ENCODE data around the gene ADGRD1.

Gene ADGRD1

DNA sequence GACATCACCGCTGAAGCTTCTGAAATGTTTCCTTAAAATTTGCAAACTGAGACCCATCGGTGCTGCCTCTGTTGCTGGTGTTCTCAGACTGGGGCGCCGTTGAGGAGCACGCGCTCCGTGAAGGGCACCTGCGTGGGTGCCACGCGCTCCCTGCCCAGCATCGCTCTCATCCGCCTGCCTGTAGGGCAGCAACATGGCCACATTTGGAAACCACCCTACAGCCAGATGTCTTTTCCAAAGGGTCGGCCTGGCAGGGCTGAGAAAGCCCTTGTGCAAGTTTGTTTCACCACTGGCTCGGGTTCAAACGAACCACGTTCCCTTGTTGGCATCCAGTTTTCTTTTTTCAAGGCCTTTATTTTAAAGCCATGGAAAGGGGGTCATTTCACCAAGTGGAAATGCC, 13.9 kb downstream of the ADGRD1 start:
- no peak for DNase-seq

DNA sequence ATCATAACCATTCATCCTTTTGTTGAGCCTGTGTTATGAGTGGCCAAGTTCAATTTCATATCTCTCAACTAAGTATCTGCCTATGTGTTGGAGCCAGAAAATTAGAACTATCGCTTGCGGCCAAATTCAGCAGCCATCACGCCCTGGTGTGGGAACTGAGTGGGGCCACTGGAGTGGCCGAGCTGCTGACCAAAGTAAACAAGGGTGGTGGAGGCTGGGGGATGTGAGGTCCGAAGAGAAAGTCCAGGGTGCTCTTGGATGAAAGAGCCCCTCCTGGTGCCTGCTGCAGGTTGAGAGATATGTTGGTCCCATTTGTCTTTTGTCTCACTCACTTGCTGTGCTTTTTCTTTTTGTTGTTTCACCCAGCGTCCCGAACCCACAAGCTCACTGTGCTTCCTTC, 14.9 kb downstream of the ADGRD1 start:
- DNase-seq, result no peak

DNA sequence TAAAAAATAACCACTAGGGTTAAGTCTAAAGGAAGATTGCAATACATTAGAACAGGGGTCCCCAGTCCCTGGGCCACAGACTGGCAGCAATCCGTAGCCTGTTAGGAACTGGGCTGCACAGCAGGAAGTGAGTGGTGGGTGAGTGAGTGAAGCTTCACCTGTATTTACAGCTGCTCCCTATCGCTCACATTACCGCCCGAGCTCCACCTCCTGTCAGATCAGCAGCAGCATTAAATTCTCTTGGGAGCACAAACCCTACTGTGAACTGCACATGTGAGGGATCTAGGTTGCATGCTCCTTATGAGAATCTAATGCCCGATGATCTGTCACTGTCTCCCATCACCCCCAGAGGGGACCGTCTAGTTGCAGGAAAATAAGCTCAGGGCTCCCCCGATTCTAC, 15.5 kb downstream of the ADGRD1 start:
- DNase-seq, result no peak

DNA sequence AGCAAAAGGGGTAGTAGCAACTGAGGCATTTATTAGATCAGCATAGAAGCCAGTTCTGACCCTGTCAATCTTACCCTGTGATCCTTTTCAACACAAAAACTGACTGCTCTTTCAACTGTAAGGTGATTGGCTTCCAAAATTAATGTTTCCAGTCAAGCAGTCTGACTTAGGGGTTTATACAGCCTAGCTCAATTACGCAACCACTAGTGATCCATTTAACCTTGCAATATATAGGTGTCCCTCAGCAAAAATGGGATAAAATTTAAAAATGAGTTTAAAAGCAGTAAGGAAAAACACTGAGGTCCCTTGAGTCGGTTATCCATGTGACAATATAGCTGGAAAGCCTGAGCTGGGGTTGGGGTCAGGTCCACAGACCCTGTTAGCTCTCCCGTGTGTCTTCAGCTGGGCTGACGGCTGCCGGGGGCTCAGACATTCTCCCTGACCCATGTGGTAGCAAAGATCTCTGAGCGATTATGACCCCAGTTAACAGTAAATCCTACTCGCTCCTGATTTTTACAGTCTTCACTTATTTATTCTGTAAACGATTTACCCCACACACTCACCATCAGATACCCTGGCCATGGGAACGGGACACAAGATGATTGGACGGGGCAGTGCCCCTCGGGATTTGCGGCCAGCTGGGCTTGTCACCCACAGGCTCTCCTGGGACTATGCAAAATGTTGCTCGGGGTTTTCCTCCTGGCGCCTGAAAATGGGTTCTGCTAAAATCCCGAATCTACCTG, 16.6 kb downstream of the ADGRD1 start:
- DNase-seq, result no peak

DNA sequence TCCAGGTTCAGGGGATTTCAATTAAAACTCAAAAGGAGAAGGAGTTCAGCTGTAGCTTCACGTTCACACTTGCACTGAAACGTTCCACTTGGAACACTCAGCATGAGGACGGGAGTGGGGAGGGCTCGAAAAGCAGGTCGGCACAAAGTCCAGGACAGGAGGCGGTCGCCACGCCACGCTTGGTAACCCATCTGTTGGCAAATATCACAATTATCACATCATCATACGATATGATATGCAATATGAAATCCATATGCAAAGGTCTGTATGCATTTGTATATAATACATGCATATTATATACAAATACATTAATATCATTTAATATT, 17.2 kb downstream of the ADGRD1 start:
- no peak for DNase-seq

DNA sequence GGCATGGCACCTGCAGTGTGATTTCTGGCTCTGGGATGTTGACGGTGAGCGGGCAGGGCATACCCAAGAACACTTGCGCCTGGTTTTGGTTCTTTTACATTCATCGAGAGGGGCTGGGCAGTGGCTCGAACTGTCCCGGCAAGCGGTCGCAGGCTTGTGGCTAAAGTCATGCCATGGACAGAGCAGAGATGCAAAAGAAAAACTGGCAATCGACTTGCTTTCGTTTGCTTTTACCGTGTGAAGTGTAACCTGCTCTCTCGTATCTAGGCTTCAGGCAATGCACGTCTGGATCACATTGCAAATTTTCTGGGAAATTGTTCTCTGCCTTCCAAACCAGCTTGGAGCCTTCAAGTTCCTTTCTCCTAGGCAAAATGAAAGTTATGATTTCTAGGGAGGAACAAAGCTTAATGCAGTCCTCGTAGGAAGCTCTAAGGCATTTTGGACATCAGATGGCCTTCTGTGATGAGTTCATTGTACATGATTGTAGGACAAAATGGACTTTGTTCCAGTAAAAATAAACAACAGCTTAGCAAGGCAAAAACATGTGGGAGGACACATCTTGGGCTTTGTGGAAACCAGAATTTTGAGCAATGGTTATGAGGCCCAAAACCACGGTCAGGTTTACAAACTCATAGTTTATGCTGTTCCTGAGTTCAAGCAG, 18.3 kb downstream of the ADGRD1 start:
- no peak for DNase-seq

DNA sequence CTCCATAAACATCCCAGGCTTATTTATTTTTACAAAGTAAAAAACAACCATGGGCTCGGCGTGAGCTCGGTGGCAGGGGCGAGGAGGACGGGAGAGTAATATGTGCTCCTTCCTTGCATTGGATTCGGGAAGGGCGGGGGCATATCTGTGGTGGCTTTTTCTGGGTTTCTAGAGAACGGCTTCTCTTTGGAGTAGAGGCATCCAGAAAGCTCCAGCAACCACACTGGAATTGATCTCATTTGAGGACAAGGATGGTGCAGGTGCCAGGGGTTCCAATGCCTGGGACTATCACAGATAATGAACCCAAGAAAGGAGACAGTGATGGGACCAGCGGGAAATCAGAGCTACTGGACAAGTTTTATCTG, 18.9 kb downstream of the ADGRD1 start:
- no peak for DNase-seq

DNA sequence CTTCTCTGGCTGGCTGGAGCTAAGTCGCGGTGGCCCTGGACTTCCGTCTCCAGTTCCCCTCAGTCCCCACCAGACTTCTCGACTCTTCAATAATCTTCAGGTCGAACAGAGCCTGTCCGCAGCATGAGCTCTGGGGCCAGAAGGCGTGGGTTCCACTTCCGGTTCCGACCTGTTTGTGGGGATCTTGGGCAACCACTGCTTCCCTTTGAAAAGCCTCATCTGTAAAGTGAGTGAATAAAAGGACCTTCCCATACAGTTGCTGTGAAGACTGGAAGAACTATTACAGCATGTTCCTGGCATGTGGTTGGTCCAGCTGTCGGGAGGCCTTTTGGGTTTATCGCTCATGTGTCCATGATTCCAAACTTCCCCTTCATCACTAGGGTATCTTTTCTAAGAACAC, 19.4 kb downstream of the ADGRD1 start:
- DNase-seq, result no peak

DNA sequence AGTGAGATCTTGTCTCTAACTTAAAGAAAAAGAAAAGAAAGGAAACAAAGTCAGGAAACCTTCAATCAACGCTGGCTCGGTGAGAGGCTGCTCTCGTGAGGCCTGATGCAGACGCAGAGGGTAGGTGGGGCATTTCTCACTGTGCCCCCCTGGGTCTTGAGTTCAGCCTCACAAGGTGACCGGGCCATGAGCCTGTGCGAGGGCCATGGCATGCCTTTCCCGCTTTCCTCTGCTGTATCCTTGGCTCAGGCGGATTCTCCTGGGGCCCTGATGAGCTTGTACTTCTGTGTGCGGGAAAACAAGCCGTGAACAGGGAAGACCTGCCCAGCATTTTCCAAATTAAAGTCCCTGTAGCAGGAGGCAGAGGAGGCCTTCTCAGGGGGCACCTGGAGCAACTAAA, 20.2 kb downstream of the ADGRD1 start:
- no peak for DNase-seq

DNA sequence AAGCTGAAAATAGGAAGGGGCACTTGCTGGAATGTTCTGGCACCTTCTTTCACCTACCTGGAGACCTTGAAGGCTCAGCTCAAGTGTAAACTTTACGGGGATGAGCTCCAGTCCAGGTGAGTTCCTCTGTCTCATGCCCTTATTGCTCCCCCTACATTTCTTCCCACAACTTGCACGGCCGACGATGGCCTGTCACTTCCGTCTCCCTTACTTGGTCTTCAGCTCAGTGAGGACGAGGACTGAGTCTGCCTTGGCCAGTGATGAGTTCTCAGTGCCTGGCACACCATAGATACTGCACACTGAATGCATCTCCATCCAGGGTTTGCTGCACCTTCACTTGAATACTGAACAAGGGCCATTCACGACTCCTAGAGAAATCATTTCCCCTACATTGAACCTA, 21.4 kb downstream of the ADGRD1 start:
- DNase-seq, result no peak

DNA sequence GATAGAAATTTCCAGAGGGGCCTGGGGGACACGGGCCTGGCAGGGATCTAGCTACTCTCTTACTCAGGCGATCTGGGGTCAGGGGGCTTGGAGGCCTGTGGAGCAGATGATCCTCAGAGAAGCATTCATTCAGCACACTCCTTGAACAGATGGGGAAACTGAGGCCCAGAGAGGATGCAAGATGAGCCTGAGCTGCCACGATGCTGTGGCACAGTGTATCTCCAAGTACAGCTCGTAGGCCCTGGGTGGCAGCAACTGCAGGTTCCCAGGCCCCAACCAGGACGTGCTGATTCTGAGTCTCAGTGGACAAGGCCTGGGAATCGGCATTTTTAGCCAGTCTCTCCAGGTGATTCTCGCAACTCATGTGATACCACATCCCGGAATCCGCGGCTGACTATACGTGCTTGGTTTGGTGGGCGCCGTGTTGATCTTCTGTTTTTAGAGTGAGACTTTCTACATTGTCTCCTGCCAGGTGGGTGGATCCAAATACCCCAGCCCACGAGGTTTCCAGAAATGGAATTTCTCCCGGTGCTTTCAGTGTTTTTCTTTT, 22.5 kb downstream of the ADGRD1 start:
- DNase-seq, result no peak

DNA sequence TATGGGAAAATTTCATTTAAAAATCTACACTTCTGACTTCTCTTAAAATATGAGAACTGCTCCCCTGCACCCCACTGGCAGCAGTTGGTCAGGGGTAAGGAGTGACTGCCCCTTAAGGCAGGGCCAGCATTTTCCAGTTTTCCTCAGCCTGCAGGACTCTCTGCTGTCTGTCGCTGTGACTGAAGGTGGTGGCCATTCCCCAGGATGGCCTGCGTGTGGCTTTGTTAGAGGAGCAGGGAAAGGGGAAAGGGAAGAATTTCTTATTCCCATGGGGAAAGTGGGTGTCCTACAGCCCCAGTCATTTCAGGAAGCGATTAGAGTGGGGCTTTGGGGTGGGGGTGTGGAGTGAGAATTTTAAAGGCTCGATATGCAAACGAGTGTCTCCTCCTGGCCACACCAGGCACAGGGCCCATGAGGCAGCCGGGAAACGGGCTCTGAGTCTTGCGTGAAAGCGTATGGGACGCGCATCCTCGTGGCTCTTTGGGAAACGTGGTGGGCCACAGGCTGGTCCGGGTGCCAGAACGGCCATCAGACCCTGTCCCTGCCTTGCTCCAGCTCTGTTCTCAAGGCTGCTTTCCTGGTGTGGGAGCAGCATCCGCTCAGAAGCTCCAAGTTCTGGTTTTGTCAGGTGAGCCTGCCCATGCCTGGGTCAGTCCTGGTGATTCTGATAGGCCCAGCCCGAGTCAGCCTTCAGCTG, 23.5 kb downstream of the ADGRD1 start:
- DNase-seq, result no peak

DNA sequence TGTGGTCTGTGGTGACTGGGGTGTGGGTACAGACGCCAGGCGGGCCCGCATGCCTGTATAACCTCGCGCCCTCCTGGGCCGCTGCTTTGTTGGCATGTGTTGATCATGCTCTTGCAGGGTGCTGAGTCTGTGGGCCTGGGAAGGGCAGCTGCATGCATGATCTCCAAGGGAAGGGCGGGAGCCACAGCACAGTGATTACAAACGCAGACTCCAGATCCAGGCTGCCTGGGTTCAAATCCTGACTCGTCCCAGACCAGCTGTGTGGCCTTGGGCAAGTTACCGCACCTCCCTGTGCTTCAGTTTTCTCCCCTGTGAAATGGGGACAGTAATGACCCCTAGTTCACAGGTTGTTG, 24.0 kb downstream of the ADGRD1 start:
- no peak for DNase-seq

DNA sequence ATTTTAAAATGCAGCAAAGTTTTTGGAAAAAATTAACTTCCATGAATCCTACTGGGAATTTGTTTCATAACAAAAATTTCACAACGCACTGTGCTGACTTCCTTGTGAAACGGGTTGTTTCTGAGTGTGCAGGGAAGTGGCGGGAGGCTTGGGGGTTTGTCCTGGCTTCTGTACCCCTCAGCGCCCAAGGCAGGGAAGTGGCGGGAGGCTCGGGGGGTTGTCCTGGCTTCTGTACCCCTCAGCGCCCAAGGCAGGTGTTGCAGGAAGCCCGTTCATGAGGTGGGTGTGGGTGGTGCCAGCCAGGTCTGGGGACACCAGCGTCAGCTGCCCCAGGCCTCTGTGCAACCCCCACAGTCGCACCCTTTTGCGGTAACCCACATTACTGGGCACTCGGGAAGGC, 25.1 kb downstream of the ADGRD1 start:
- no peak for DNase-seq

DNA sequence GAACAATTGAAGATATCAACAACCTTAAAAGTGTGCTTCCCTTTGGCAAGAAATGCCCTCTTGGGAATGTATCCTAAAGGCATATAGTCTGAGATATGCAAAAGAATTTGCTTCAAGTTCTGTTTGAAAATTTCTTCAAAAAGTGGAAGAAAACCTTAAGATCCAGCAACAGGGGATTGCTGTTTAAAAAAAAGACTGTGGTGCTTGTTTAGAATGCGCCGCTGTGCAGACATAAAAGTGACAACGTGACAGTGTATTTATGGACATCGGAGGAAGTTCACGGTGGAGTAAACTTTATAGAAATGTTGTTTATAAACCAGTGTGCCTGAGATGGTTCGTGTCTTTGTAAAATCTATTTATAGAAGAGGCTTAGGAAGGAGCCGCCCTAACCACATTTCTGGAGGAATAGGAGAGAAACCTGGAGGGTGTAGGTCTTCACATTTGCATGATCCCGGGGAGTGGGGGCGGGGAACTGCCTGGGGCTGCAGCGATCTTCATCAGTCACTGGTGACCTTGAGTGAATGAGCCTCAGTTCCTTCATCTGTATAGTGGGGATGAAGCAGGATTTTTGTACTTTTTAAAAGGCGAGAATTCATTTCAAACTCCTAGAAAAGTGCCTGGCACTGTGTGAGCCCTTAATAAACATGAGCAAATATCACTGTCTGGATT, 27.5 kb downstream of the ADGRD1 start:
- DNase-seq, result no peak

DNA sequence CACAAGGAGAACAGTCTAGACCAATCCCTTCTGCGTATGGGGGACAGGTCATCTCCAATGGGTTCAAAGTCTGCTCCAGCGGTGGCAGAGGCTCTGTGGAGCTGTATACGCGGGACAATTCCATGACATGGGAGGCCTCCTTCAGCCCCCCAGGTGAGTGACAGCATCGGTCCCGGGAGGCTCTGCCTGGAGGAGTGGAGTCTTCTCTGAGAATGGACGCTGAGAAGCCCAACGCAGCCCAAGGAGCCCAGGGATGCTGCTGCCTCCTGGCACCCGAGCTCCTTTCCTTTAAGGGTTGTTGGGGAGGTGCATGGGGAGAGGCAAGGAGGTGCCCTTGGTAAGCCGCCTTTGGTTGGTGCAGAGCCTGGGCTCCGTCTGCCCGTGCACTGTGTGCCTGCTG, 28.2 kb downstream of the ADGRD1 start:
- no peak for DNase-seq

DNA sequence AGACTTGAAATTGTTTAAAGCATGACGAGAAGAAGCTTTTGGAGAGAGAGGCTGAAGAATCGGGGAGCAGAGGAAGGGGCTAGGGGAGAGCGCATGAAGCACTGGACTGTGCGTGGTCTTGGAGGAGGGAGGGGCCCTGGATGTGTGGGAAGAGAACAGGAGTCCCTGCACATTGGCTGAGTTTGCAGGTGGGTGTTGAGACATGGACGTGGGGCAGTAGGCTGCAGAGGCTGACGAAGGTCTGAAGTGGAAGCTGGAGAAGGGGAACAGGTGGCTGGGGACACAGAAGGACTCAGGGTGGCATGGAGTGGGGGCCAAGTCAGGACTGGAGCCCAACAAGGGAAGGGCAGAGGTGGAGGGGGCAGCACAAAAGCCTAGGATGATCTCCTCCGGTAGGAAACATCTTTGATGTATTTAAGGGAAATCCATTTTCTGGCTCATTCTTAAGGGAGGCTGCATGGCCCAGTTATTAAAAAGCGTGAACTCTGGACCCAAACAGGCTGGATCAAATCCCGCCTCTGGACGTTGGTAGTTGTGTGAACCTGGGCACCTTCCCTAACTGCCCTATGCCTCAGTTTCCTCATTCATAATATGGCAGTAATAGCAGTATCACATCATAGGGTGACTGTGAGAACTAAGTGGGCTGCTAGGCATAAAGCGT, 29.0 kb downstream of the ADGRD1 start:
- DNase-seq, result no peak

DNA sequence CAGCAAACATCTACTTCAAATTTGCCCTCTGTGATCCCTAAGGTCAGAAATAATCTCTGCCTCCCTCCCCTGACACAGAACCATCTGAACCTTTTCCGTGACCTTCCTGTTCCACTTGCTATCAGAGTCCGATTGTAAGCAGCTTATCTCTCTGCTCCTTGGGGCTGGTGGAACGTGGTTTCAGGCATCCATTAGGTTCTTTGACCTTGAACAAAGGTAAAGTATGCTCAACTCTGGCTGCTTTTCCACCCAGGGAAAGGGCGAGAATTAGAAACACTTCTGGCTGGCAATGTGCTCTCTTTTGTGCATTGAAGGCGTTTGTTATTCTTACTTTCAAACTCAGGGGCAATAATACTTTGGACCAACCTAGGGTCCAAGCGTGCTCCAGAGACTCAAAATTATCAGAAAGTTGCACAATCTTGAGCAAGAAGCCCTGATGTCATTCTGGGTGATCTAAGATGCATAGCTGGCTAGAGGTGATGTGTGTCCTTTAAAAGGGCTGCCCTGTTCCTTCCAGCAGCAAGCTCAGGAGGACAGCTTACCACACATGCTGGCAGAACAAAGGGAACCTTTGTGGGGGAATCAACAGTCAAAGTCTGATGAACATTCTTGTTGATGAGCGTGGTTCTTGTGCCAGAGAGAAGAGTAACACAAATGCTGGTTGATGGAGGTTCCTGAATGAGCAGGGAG, 29.8 kb downstream of the ADGRD1 start:
- no peak for DNase-seq

DNA sequence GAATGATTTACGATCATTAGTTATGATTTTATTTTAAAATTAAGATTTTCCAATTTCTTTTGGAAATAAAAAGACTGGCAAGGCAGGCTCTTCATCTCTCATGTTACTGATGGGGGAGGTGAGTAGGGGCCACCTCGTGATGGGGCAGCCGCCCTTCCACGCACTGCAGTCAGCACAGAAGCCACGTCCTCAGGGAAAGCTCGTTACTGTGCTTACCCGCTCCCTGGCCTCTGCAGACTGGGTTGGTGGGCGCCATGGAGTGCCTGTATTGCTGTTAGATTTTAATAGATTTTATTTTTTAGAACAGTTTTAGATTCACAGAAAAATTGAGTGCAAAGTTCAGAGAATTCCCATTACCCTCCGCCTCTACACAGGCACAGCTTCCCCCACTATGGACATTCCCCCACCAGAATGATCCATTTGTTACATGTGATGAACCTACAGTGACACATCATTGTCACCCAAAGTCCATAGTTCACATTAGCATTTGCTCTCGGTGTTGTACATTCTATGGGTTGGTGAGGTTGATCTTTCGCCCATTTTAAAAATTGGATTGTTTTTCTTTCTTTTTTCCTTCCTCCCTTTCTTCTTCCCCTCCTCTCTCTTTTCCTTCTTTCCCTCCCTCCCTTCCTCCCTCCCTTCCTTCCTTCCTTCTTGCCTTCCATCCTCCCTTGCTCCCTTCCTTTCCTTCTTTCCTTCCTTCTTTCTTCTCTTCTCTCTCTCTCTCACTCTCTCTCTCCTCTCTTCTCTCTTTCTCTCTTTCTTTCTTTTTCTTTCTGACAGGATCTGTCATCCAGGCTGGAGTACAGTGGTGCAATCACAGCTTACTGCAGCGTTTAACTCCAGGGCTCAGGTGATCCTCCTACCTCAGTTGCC, 30.7 kb downstream of the ADGRD1 start:
- DNase-seq, result no peak

DNA sequence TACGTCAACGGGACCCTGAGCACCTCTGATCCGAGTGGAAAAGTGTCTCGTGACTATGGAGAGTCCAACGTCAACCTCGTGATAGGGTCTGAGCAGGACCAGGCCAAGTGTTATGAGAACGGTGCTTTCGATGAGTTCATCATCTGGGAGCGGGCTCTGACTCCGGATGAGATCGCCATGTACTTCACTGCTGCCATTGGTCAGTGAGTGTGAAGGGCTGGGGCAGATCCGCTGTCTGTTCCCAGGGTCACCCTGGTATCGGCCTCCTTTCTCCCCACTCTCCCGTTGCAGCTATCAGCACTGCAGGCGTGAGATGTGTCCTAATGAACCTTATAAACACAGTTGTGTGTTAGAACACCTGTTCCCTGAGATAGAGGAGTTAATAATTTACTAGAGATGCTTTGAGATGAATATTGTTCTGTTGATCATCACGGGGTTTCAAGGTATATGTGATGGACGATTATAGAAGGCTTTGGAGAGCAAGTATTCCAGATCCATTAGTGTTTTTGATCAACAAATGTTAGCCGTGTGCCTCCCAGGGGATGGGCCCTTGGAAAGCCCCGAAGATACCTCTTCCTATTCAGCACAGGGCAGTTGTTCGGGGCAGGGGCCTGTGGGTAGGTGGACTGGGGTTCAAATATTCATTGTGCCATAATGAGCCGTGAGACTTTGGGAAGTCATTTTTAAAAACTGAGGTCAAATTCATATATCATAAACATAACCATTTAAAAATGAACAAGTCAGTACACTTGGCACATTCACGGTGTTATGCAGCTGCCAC, 33.6 kb downstream of the ADGRD1 start:
- DNase-seq, result no peak

DNA sequence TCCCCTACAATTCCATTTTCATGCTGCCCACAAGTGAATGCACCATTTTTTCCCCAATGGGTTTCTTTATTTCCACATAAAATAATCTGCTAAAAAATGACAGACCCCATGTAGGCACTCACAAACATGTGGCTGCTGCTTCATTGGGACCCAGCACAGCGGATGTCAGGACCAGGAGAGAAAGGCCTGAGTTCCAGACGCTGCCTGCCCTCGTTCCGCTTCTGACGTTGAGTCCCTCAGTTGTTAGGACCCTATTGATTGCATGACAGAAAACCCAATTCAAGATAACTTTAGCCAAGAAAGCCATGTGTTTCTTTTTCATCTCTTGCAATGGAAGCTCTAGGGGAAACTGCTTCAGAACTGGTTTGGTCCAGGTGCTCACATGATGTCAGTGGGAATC, 34.6 kb downstream of the ADGRD1 start:
- no peak for DNase-seq
